GM21576 (cell line): ENCODE results near the gene DIP2A.

Experiments
- ATAC-seq: cut with Tn5 transposase; IDR thresholded peaks from one replicate; pipeline ENCODE4 v1.9.1; 2021; ENCODE audit warnings: mild to moderate bottlenecking, moderate library complexity; ENCODE audit not compliant: unreplicated experiment

DIP2A gene

GRCh38 chr21:46616050-46616449 lies 157.4 kb downstream of the DIP2A start:
- no peak for ATAC-seq

GRCh38 chr21:46616656-46617055 lies 158.0 kb downstream of the DIP2A start:
- ATAC-seq, result no peak

GRCh38 chr21:46617267-46618051 lies 158.8 kb downstream of the DIP2A start:
- no peak for ATAC-seq

GRCh38 chr21:46618738-46619379 lies 160.2 kb downstream of the DIP2A start:
- no peak for ATAC-seq
